HTR-8/SVneo (cell line): ENCODE results near the gene CELSR2.

Experiments
- DNase-seq: peaks from one replicate; pipeline ENCODE4 v3.0.0; 2011; ENCODE audit warnings: low spot score, mixed read lengths; ENCODE audit not compliant: insufficient read length
- FAIRE-seq: peaks from 2 replicates; lab custom pipeline; 2011; peaks lifted over from hg19 to GRCh38; lab: Jason Lieb, UNC

Gene CELSR2

DNA sequence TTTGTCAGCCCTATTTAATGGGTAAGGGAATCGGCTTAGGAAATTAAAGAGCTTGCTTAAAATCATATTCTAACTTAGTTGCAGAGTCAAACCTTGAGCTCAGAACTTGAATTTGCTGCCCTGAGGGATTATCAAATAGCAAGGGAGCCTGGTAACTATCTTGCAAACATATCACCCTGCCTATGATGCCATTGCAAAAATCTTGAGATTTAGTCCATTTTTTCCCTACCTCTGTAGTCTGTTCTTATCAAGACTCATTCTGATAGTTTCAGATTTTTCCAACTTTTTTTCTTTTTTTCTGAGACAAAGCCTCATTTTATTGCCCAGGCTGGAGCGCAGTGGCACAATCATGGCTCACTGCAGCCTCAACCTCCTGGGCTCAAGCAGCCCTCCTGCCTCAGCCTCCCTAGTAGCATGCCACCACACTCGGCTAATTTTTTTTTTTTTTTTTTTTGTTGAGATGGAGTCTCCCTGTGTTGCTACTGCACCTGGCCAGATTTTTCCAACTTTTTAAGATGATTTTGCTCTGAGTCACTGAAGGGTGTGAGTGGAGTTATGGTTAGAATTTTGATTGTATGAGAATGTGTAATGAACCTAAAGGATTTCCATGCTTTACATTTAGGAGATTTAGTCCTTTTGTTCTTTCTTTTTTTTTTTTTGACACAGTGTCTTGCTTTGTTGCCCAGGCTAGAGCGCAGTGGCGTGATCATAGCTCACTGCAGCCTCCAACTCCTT, 23.5 kb upstream of the CELSR2 start:
- no peak for DNase-seq
- no peak for FAIRE-seq

DNA sequence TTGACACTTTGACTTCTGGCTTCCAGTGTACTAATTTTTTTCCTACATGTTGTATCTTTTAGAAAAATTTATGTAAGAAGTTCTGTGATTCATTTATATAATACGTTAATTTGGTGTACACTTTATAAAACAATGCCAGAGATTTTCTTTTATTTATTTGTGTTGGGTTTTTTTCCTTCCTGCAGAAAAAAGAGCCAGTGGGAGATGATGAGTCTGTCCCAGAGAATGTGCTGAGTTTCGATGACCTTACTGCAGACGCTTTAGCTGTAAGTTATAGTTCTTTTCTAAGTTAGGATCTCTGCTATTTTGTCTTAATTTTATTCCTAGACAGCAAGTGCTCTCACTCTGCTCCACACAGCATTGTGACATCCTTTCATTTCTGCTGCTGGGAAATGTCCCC, 21.2 kb upstream of the CELSR2 start:
- DNase-seq: no peak
- FAIRE-seq: no peak

DNA sequence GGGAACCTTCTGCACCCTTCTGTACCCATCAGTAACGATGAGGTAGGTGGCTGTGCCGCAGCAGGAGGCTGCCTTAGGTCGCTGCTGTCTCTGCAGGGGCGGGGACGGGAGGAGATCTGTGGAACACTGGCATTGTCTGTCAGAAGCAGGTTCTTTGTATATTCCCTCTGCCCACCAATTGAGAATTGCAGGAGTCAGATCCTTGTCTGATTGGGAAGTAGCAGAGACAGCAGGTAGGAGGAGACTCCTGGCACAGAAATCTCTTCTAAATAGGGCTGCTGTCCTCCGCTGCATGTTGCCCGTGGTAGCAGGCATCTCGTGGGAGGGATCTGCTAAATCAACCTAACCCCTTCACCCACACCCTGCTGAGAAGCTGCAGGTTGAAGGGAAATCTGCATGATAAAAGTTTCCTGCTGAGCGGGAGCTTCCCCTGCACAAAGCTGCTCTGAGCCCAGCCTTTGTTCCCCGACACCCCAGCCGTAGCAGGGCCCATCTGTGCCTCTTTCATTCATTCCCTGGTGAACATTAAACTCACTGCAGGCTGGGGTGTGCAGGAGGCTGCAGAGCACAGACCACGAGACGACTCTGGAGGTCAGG, 19.7 kb upstream of the CELSR2 start:
- DNase-seq: no peak
- FAIRE-seq: no peak

GRCh38 chr1:109231066-109231465, 18.3 kb upstream of the CELSR2 start:
- DNase-seq (no peak), FAIRE-seq (no peak)

DNA sequence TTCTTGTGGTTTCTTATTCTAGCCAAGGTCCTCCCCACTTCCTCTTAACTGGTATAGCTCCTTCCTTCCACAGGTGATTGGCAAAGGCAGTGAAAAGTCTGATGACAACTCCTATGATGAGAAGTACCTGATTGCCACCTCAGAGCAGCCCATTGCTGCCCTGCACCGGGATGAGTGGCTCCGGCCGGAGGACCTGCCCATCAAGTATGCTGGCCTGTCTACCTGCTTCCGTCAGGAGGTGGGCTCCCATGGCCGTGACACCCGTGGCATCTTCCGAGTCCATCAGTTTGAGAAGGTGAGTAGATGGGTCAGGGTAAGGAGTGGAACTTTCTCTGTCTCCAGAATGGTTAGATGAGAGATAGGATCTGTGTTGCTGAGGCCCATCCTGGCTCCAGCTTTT, 14.2 kb upstream of the CELSR2 start:
- FAIRE-seq (no peak), DNase-seq (no peak)

GRCh38 chr1:109237512-109237911, 11.8 kb upstream of the CELSR2 start:
- no peak for FAIRE-seq
- DNase-seq: no peak

GRCh38 chr1:109238382-109238781, 11.0 kb upstream of the CELSR2 start:
- no peak for DNase-seq
- FAIRE-seq: no peak

- FAIRE-seq (no peak), DNase-seq (no peak)
These were observed 10.3 kb upstream of the CELSR2 start for GRCh38 chr1:109239047-109239408.

DNA sequence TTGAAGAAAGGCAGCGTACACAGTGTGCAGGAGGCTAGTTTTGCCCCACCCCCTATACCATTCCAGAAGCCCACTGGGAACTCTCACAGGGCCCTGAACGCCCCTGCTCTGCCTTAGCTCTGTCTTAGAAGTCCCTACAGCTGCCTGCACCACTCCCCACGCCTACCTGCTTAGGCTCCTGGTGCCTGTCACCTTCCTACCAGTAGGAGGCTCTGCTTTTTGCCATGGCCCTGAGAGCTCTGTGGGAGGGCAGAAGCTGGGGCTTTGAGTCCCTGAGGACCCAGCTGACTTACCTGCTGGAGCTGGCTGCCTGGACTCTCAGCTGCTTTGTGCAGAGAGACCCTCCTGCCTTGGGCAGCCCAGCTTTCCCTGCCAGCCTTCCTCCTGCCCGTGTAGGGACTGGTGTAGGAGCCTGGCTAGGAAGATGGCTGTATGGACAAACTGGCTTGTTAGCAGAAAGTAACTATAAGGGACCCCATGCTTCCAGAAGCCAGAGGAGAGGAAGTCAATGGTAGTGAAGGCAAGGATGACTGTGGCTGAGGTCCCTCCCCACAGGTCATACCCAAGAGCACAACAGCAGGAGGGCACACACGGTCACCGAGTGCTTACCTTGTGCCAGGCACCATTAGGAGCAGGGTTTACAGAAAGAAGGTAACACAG, 9.8 kb upstream of the CELSR2 start:
- FAIRE-seq (no peak), DNase-seq (no peak)

- no peak for DNase-seq
- FAIRE-seq: no peak
These were observed 8.9 kb upstream of the CELSR2 start for GRCh38 chr1:109240158-109241152.

DNA sequence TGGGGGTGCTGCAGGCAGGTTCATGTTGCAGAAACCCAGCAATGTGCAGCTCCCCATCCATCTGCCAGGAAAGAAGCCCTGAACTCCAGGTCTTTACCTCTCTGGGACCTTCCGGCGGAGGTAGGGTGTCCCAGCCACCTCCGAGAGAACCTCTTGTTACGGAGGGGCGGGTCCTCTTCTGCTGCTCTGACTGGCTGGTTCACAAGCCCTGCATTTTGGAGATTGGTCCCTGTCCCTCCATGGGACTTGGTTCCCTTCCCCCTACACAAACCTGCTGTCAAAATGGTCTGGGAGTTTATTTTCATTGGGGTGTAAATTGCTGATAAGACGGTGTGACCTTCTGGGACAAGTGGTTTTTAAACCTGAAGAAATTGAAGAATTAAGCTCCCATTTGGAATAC, 8.0 kb upstream of the CELSR2 start:
- FAIRE-seq: no peak

DNA sequence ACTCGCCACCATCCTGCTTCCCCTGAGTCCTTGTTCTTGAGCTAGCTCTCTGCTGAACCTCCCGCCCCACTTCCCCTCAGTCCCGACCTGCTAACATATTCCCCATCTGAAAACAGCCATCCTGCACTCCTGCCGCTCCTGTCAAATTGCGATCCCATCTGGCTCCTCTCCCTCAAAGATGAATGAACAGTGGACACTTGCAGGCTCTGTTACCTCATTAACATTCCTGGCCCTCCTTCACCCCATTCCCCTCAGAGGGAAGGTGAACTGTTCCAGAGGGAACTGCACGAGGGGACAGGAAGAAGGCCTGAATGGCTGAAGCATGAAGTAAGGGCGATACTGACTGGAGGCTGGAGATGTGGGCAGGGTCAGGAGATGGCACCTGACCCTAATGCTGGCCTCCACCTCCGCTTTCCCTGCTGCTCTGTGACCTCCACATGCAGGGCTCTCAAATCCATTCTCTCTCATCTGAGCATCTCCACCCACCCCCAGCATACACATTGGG, 7.4 kb upstream of the CELSR2 start:
- DNase-seq (no peak), FAIRE-seq (no peak)

More for the DNA sequence above, 8.0 kb upstream of the CELSR2 start:
- no peak for DNase-seq

- FAIRE-seq (no peak), DNase-seq (no peak)
These were observed 7.0 kb upstream of the CELSR2 start for GRCh38 chr1:109242387-109242786.

GRCh38 chr1:109243221-109243620, 6.1 kb upstream of the CELSR2 start:
- no peak for FAIRE-seq
- no peak for DNase-seq

- FAIRE-seq (no peak), DNase-seq (no peak)
These were observed 5.3 kb upstream of the CELSR2 start for GRCh38 chr1:109243860-109244552.

DNA sequence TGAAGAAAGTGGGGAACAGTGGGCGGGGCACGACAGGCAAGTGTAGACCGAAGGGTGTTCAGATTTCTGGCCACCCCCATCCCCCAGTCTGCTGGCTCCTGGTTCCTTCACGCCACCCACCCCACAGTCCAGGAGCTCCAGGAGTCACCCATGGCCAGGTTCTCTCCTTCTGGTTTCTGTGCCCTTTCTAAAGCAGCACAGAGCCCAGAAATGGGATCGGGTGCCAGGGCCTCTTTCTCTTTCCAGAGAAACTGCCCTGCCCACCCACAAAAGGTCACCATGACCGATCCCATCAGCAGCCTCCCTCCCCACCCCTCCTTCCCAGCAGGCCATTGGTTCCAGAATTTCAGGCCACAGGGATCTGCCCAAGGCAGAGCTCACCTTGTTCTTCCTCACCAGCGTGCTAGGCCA, 3.2 kb upstream of the CELSR2 start:
- DNase-seq (no peak), FAIRE-seq (no peak)

DNA sequence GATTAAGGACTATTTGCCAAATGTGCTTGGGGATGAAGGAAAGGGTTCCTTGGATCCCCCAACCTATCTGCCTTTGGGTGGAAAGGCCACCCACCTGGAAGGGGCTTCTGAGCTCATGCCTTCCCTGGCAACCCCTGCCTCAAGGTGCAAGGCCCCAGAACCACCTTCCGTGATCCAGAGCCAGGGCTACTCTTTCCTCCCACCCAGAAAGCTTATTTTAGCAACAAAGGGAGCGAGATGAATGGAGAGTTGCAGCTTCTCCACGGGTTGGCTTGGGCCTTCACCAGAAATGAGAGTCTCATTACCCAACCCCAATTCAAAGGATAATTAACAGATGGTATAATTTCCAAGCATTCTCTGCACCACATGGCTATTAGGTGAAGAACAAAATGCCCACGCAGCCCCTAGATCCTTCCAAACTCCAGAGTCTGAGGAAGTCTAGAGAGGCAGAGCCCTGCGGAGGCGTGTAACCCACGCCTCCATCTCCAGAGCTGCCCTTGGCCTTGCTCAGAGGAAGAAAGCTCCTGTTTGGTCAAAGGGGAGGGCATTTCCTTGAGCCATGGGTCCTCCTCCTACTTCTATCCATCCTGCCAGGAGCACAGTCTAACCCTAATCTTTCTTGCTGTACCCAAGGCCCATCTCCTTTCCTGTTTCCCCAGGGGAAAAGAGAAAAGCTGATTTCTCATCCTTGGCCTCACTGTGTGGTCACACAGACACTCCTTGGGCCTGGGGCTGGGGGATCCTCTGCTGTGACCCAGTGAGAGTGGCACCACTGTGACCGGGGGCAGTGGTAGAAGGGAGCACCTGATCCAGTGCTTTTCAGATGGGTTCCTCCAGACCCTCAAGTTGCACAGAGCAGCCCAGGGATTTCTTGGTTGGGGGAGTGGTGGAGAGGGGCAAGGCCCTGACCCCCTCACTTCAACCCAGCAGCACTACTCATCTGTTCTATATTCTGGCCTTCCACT, 1.7 kb upstream of the CELSR2 start:
- FAIRE-seq (no peak), DNase-seq (no peak)

DNA sequence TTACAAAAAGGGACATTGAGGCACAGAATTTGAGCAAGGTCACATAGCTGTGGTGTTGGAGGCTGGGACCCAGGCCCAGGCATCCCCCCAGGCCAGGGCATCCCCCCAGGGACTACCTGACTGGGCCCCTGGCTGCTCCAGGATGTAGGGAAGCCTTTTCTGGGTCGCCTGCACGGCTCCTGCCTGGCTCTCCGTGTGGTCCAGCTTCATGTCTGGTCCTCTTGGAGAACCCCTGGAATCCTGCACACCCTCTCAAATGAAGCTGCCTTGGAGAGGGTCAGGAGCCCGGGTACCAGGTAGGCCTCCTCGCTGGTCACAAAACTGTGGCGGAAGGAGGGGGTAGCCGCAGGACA, 919 bp upstream of the CELSR2 start:
- DNase-seq (no peak), FAIRE-seq (no peak)
